Loucy (cell line): Measurements from ENCODE around the gene GORASP1.
A peak's percentile ranks its signal among the peaks of the same experiment; 100 is the strongest.

Experiments
- H2AFZ ChIP-seq: fragments of 200-600 bp; sonication (generic); 2 replicates; pipeline ENCODE4 v1.6.0; 2016; ENCODE audit warnings: antibody characterized with exemption, mild to moderate bottlenecking, low read length, moderate library complexity
- H3F3A ChIP-seq: fragments of 200-600 bp; 2 replicates; pipeline ENCODE4 v1.6.0; 2016; ENCODE audit warnings: antibody characterized with exemption, low read depth, mild to moderate bottlenecking
- H3K27me3 ChIP-seq: fragments of 200-600 bp; sonication (generic); 2 replicates; pipeline ENCODE4 v1.6.1; 2014; ENCODE audit warnings: low read length, mild to moderate bottlenecking; ENCODE audit not compliant: insufficient read depth, poor library complexity, severe bottlenecking
- H3K36me3 ChIP-seq: fragments of 200-600 bp; sonication (generic); 2 replicates; pipeline ENCODE4 v1.6.1; 2016; ENCODE audit warnings: low read length; ENCODE audit not compliant: insufficient read depth
- H3K4me1 ChIP-seq: fragments of 200-600 bp; sonication (generic); 2 replicates; pipeline ENCODE4 v1.5.1; 2014; ENCODE audit warnings: low read length, mild to moderate bottlenecking; ENCODE audit not compliant: insufficient read depth, poor library complexity, severe bottlenecking
- H3K4me2 ChIP-seq: fragments of 200-600 bp; sonication (generic); 2 replicates; pipeline ENCODE4 v1.6.0; 2014; ENCODE audit warnings: antibody characterized with exemption, low read length, low read depth, mild to moderate bottlenecking; ENCODE audit not compliant: poor library complexity, severe bottlenecking
- H3K4me3 ChIP-seq: fragments of 200-600 bp; sonication (generic); 2 replicates; pipeline ENCODE4 v1.5.1; 2014; ENCODE audit warnings: low read length, mild to moderate bottlenecking, mixed read lengths; ENCODE audit not compliant: poor library complexity, severe bottlenecking
- H3K79me2 ChIP-seq: fragments of 200-600 bp; sonication (generic); 2 replicates; pipeline ENCODE4 v1.6.1; 2014; ENCODE audit warnings: low read length; ENCODE audit not compliant: insufficient read depth
- H3K9ac ChIP-seq: fragments of 200-600 bp; sonication (generic); 2 replicates; pipeline ENCODE4 v1.6.0; 2014; ENCODE audit warnings: mild to moderate bottlenecking, low read depth, low read length, moderate library complexity; ENCODE audit not compliant: poor library complexity, severe bottlenecking
- H3K9me2 ChIP-seq: fragments of 200-600 bp; sonication (generic); replicated peaks from 2 replicates; pipeline ENCODE4 v1.6.1; 2016; ENCODE audit warnings: low read depth, low read length, mixed read lengths
- H3K9me3 ChIP-seq: fragments of 200-600 bp; sonication (generic); 2 replicates; pipeline ENCODE4 v1.6.1; 2014; ENCODE audit warnings: mild to moderate bottlenecking, antibody characterized with exemption, low read length, low read depth; ENCODE audit not compliant: insufficient read depth
- H4K20me1 ChIP-seq: fragments of 200-600 bp; sonication (generic); 2 replicates; pipeline ENCODE4 v1.6.0; 2014; ENCODE audit warnings: antibody characterized with exemption, low read length, mild to moderate bottlenecking; ENCODE audit not compliant: insufficient read depth, poor library complexity, severe bottlenecking
- EZH2phosphoT487 ChIP-seq: fragments of 200-600 bp; IDR thresholded peaks from 2 replicates; pipeline ENCODE4 v1.6.1; 2018; ENCODE audit warnings: antibody characterized with exemption, mild to moderate bottlenecking, moderate library complexity, borderline replicate concordance
- TF ChIP-seq, protein P1 (sequence below): fragments of 200-600 bp; sonication (generic); conservative IDR thresholded peaks from 2 replicates; pipeline ENCODE4 v1.5.1; 2014; ENCODE audit warnings: mild to moderate bottlenecking, antibody characterized with exemption, low read length

GORASP1 gene

DNA sequence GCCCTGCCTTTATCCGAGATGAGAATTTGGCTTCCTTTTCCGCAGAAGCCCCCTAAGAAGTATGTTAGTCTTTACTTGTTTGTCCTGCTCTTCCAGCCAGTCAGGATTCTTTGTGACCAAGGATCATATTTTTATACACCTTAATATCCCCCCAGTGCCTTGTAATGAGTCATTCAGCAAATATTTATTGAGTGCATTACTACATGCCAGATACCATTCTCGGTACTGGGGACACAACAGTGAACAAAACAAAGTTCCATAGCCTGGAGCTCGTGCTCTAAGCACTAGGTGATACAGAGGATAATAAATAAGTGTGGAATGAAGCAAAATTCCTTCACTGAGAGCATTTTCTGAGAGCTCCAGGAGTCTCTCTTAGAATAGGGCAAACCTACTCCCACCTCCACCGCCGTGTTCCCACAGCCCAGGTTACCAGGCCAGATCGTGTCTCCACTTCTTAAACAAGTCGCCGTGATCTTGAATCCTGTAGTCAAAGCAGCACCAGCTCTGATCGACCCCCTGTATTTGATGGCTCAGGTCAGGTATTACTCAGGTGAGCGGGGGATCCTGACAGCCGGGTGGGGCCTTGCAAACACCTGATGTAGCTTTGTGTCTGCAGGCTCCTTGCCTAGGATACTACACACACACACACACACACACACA lies 18.5 kb upstream of the GORASP1 start:
- no peaks in the 10 kb centered on the region for H4K20me1 ChIP-seq
- no peak overlapping the region for H3K4me3 ChIP-seq
- TF ChIP-seq EZH2phosphoT487 = no peak
- TF ChIP-seq, protein P1, sequence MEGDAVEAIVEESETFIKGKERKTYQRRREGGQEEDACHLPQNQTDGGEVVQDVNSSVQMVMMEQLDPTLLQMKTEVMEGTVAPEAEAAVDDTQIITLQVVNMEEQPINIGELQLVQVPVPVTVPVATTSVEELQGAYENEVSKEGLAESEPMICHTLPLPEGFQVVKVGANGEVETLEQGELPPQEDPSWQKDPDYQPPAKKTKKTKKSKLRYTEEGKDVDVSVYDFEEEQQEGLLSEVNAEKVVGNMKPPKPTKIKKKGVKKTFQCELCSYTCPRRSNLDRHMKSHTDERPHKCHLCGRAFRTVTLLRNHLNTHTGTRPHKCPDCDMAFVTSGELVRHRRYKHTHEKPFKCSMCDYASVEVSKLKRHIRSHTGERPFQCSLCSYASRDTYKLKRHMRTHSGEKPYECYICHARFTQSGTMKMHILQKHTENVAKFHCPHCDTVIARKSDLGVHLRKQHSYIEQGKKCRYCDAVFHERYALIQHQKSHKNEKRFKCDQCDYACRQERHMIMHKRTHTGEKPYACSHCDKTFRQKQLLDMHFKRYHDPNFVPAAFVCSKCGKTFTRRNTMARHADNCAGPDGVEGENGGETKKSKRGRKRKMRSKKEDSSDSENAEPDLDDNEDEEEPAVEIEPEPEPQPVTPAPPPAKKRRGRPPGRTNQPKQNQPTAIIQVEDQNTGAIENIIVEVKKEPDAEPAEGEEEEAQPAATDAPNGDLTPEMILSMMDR = no peak
- H3K4me1 ChIP-seq = peaks cover 29% of the 10 kb centered on the region
- no peaks in the 10 kb centered on the region for H3K9me3 ChIP-seq
- H3K27me3 ChIP-seq = no peaks in the 10 kb centered on the region
- no peaks in the 10 kb centered on the region for H3K79me2 ChIP-seq
- H3F3A ChIP-seq = no peaks in the 10 kb centered on the region
- no peak overlapping the region for H2AFZ ChIP-seq
- no peaks in the 10 kb centered on the region for H3K9me2 ChIP-seq
- no peak overlapping the region for H3K4me2 ChIP-seq
- H3K9ac ChIP-seq = no peak overlapping the region
- no peaks in the 10 kb centered on the region for H3K36me3 ChIP-seq

DNA sequence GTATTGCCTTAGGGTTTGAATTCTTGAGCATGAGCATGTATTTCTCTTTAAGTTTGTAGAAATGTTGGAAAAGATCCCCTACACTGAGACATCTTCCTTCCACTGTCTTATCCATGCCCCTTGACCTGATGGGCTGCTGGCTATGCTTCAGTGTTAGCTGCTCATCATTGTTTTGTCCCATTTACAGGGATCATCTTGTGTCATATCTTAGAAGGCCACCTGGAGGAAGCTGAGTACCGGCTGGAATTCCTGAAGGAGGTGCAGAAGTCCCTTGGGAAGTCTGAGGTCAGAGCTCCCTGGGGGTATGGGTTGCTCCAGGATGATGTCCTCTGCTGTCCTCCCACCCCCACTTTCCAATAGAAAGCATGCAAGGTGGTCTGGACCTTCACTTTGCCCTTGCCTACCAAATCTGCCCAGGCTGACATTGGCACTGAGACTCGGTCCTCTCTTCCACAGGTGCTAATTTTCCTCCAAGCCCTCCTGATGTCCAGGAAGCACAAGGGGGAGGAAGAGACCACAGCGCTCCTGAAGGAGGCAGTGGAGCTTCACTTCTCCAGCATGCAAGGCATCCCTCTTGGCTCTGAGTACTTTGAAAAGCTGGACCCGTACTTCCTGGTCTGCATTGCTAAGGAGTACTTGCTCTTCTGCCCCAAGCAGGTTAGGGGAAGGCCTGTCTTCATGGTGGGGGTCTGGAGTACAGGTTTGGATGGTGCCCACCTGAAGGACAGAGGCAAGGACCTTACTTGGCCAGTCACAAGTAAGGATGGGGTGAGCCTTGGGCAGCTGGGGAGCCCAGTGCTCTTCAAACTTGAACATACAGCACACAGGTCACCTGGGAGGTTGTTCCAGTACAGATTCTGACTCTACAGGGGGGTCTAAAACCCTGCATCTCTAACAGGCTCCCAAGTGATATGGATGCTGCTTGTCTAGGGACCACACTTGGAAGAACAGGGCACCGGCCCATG lies 17.7 kb upstream of the GORASP1 start:
- H3K9me3 ChIP-seq = no peaks in the 10 kb centered on the region
- H2AFZ ChIP-seq = no peak overlapping the region
- no peaks in the 10 kb centered on the region for H3K36me3 ChIP-seq
- H3K4me3 ChIP-seq = no peak overlapping the region
- no peaks in the 10 kb centered on the region for H3K9me2 ChIP-seq
- H3F3A ChIP-seq = no peaks in the 10 kb centered on the region
- no peak for TF ChIP-seq EZH2phosphoT487
- TF ChIP-seq, protein P1 = peak; percentile 28; the same call in 1 of the 2 replicates
- no peaks in the 10 kb centered on the region for H4K20me1 ChIP-seq
- no peak overlapping the region for H3K9ac ChIP-seq
- H3K4me1 ChIP-seq = peaks cover 26% of the 10 kb centered on the region
- no peaks in the 10 kb centered on the region for H3K79me2 ChIP-seq
- H3K4me2 ChIP-seq = no peak overlapping the region
- H3K27me3 ChIP-seq = no peaks in the 10 kb centered on the region

DNA sequence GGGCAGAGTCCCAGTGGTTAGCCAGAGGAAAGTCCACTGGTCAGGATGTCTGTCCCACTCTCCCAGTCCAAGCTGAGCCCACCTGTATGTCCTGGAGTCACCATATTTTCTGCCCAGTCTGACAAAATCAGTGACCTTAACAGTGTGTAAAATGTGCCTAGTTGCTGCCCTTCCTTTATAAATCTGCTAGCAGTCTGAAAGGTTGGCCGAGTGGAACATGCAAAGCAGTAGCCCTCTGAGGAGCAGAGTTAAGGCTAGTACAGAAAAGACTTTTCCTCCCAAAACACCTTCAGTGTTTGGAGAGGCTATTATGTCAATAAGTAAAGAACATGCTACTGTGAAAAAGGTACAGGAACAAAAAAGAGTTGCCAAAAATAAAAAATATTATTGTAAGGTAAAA lies 15.4 kb upstream of the GORASP1 start:
- Histone ChIP-seq H3K4me3 (no peak overlapping the region), H3K79me2 (no peaks in the 10 kb centered on the region), H3K4me2 (no peak overlapping the region), H3K36me3 (no peaks in the 10 kb centered on the region), H3K9me2 (no peaks in the 10 kb centered on the region), H3K27me3 (no peaks in the 10 kb centered on the region), H2AFZ (no peak overlapping the region), H3K9ac (no peak overlapping the region), H3K4me1 (peaks cover 12% of the 10 kb centered on the region), H4K20me1 (no peaks in the 10 kb centered on the region), H3K9me3 (no peaks in the 10 kb centered on the region), H3F3A (no peaks in the 10 kb centered on the region)
- TF ChIP-seq EZH2phosphoT487 = no peak
- TF ChIP-seq, protein P1 = no peak
